A549 (cell line): ENCODE measurements around the gene DRC7. TPM values are rescaled to one million over a fixed set of nuclear protein-coding genes. Genes with fewer than 3 reads are reported as not detected.
"Not testable (repeated sequence)": the region's sequence is repeated elsewhere in the genome, so short reads cannot be mapped to it uniquely, and the experiment has no call there.

Experiments used
- ATAC-seq, 2 experiments: fragments of 200-7000 bp in 1 of 2; fragments of >200 bp in 1 of 2; cut with Nextera tagmentation in 1 of 2; cut with Tn5 transposase in 1 of 2; 3 replicates each; pipeline versions ENCODE4 v1.8.0 to v1.9.1; 2018 to 2020; ENCODE audit warnings: mild to moderate bottlenecking in 1 of 2, moderate library complexity in 1 of 2
- CTCF ChIA-PET: fragments of 300-600 bp; sonication (Branson Sonifier 250); formaldehyde crosslinking; extraction: SDS; loops from one replicate; lab custom pipeline; 2021; ENCODE audit warnings: antibody characterized with exemption, inconsistent platforms; lab: Yijun Ruan, JAX
- POLR2A ChIA-PET: fragments of 350-600 bp; formaldehyde crosslinking; extraction: SDS; loops from one replicate; lab custom pipeline; 2021; ENCODE audit warnings: antibody characterized with exemption, inconsistent platforms; lab: Yijun Ruan, JAX
- DNase-seq, 2 experiments: peaks; one replicate each; pipeline versions ENCODE4 v3.0.0 to v3.0.0-alpha.2; 2011 to 2016; ENCODE audit warnings: low read depth in 1 of 2, low spot score in 1 of 2
- FAIRE-seq: peaks from 2 replicates; lab custom pipeline; 2011; peaks lifted over from hg19 to GRCh38; lab: Jason Lieb, UNC
- H3K27ac ChIP-seq, 2 experiments: fragments of >200 bp; sonication (Bioruptor Twin); formaldehyde crosslinking; 3 replicates each; pipeline ENCODE4 v1.5.1; 2016 to 2017
- H3K4me1 ChIP-seq: fragments of >200 bp; sonication (Bioruptor Twin); formaldehyde crosslinking; 3 replicates; pipeline ENCODE4 v1.6.1; 2016
- H3K4me2 ChIP-seq: fragments of >200 bp; sonication (Bioruptor Twin); formaldehyde crosslinking; 3 replicates; pipeline ENCODE4 v1.6.1; 2016
- H3K4me3 ChIP-seq: fragments of >200 bp; sonication (Bioruptor Twin); formaldehyde crosslinking; 3 replicates; pipeline ENCODE4 v1.5.1; 2016
- H3K9me3 ChIP-seq: fragments of >200 bp; sonication (Bioruptor Twin); formaldehyde crosslinking; 3 replicates; pipeline ENCODE4 v1.6.1; 2016
- BCL3 ChIP-seq: fragments of >200 bp; sonication (Bioruptor Twin); formaldehyde crosslinking; IDR thresholded peaks from 3 replicates; pipeline ENCODE4 v1.6.1; 2016
- CBX8 ChIP-seq: fragments of 200-600 bp; sonication (generic); IDR thresholded peaks from 2 replicates; pipeline ENCODE4 v1.6.1; 2016
- CHD4 ChIP-seq: fragments of 200-600 bp; sonication (generic); IDR thresholded peaks from 2 replicates; pipeline ENCODE4 v1.6.1; 2016; ENCODE audit warnings: antibody characterized with exemption, mild to moderate bottlenecking, borderline replicate concordance
- FOSL2 ChIP-seq, 2 experiments: fragments of 450-650 bp in 1 of 2; fragments of >200 bp in 1 of 2; sonication (Bioruptor Twin) in 1 of 2; formaldehyde crosslinking; IDR thresholded peaks; 2 replicates each; pipeline versions ENCODE4 v1.5.0 to v1.6.1; 2016 to 2020; ENCODE audit warnings: mild to moderate bottlenecking in 1 of 2, moderate library complexity in 1 of 2
- HOXA7 ChIP-seq: fragments of 250-450 bp; sonication (Bioruptor Pico); IDR thresholded peaks from 2 replicates; pipeline ENCODE4 v1.5.0; 2020; ENCODE audit warnings: mild to moderate bottlenecking, moderate library complexity
- HOXB5 ChIP-seq: fragments of 250-450 bp; sonication (Bioruptor Pico); IDR thresholded peaks from 2 replicates; pipeline ENCODE4 v1.5.0; 2020; ENCODE audit warnings: mild to moderate bottlenecking, moderate library complexity
- KDM1A ChIP-seq: fragments of 200-600 bp; sonication (generic); IDR thresholded peaks from 2 replicates; pipeline ENCODE4 v1.6.1; 2016; ENCODE audit warnings: low read depth, mild to moderate bottlenecking
- KDM5A ChIP-seq: fragments of 200-600 bp; sonication (generic); IDR thresholded peaks from 2 replicates; pipeline ENCODE4 v1.6.1; 2016; ENCODE audit warnings: antibody characterized with exemption, mild to moderate bottlenecking
- MAFK ChIP-seq: fragments of 450-650 bp; IDR thresholded peaks from 2 replicates; pipeline ENCODE4 v1.6.1; 2014; ENCODE audit not compliant: partially characterized antibody
- MAX ChIP-seq: IDR thresholded peaks from 2 replicates; pipeline ENCODE4 v1.6.1; 2012
- NR3C1 ChIP-seq: fragments of >200 bp; sonication (Bioruptor Twin); formaldehyde crosslinking; IDR thresholded peaks from 3 replicates; pipeline ENCODE4 v1.6.1; 2017
- POLR2A ChIP-seq: IDR thresholded peaks from 2 replicates; pipeline ENCODE4 v1.6.1; 2012; ENCODE audit warnings: mild to moderate bottlenecking, low read length
- RCOR1 ChIP-seq: fragments of 150-350 bp; IDR thresholded peaks from 2 replicates; pipeline ENCODE4 v1.6.1; 2014; ENCODE audit warnings: antibody characterized with exemption, low read length, low read depth
- RFX5 ChIP-seq: fragments of 450-650 bp; IDR thresholded peaks from 2 replicates; pipeline ENCODE4 v1.7.1; 2014; ENCODE audit warnings: antibody characterized with exemption, mild to moderate bottlenecking, moderate library complexity
- ZC3H11A ChIP-seq: fragments of 450-650 bp; IDR thresholded peaks from 2 replicates; pipeline ENCODE4 v1.6.1; 2014; ENCODE audit warnings: antibody characterized with exemption, mild to moderate bottlenecking
- ZNF302 ChIP-seq: fragments of 250-450 bp; sonication (Bioruptor Pico); IDR thresholded peaks from 2 replicates; pipeline ENCODE4 v1.9.0; 2021; ENCODE audit warnings: inconsistent platforms, mild to moderate bottlenecking, moderate library complexity
- WGBS: methylation state at CpG from one replicate; pipeline ENCODE4 v1.1.6; 2017; ENCODE audit errors: missing lambda C conversion rate; 5-methylcytosine and 5-hydroxymethylcytosine counted together
- polyA plus RNA-seq, 4 experiments: library from polyadenylated mRNA; depleted of rRNA in 3 of 4; stranded (reverse); fragments of >200 nt; fragmentation: RNase III in 1 of 4; extraction: RNeasy Plus Mini Kit Qiagen cat#74134 plus additional on column Dnase treatment in 1 of 4; gene quantifications; 2 replicates in 3 of 4; 3 replicates in 1 of 4; pipeline ENCODE4 v1.2.3, GENCODE V29; 2011 to 2017

The DRC7 gene
- polyA plus RNA-seq, 2 of the 4 experiments (the other 2 are of a cell fraction), result 0.10 to 0.28 TPM

- ATAC-seq, result no peak
- Histone ChIP-seq H3K4me1 (peaks cover 10% of the 10 kb centered on the region; the same call in 1 of the 3 replicates), H3K9me3 (no peaks in the 10 kb centered on the region), H3K4me2 (no peak overlapping the region), H3K4me3 (no peak overlapping the region), H3K27ac (no peak overlapping the region)
- TF ChIP-seq HOXB5 (no peak), BCL3 (no peak), ZC3H11A (no peak), CHD4 (no peak), NR3C1 (no peak), ZNF302 (no peak), POLR2A (no peak), RFX5 (no peak)
- ChIA-PET POLR2A (no interaction called here), CTCF (no interaction called here)
- 21% methylated on average over 1 of the region's 1 CpG for WGBS
- no peak for DNase-seq
- FAIRE-seq, result no peak
These were observed 34.5 kb downstream of the DRC7 start for GRCh38 chr16:57729182-57729484.

- DNase-seq, H3K4me3 ChIP-seq, H3K9me3 ChIP-seq, H3K4me2 ChIP-seq, POLR2A ChIA-PET, FAIRE-seq, H3K27ac ChIP-seq, ATAC-seq: not testable (repeated sequence)
- WGBS, result 13% methylated on average over 4 of the region's 6 CpGs
- peaks cover 12% of the 10 kb centered on the region; the same call in 1 of the 3 replicates for H3K4me1 ChIP-seq
- CTCF ChIA-PET, result interaction anchor here (2.1 to 2.8 kb wide), 2 partner anchors 81 to 154 kb away, joined by 10 to 15 read pairs; no protein-coding TSS in a partner anchor
These were observed 35.2 kb downstream of the DRC7 start for GRCh38 chr16:57729852-57730251.

- FAIRE-seq (no peak), ATAC-seq (no peak), DNase-seq (no peak)
- no peak for TF ChIP-seq KDM5A
- no peak for TF ChIP-seq RCOR1
- TF ChIP-seq NR3C1, result no peak
- no peak for TF ChIP-seq CBX8
- TF ChIP-seq HOXA7 (CRISPR knock-in tag), result no peak
- TF ChIP-seq KDM1A, result no peak
- TF ChIP-seq BCL3, result no peak
- H3K4me3 ChIP-seq, result no peak overlapping the region
- ChIA-PET CTCF (interaction anchor here (0.8 to 2.8 kb wide), 11 partner anchors 8 to 269 kb away, joined by 3 to 15 read pairs (median 3); partner anchors contain the start of gene ADGRG1), POLR2A (no interaction called here)
- H3K4me2 ChIP-seq, result no peak overlapping the region
- no peak overlapping the region for H3K27ac ChIP-seq
- WGBS, result 75% methylated on average over 13 of the region's 13 CpGs
- 0 out of 3 replicates have a peak, but pooled peaks cover 3% of the 10 kb centered on the region for H3K4me1 ChIP-seq
- H3K9me3 ChIP-seq, result no peaks in the 10 kb centered on the region
These were observed 36.4 kb downstream of the DRC7 start for GRCh38 chr16:57730771-57731730.

GRCh38 chr16:57732037-57732436, 37.4 kb downstream of the DRC7 start:
- ATAC-seq (no peak), DNase-seq (no peak), FAIRE-seq (no peak)
- Histone ChIP-seq H3K9me3 (no peaks in the 10 kb centered on the region), H3K27ac (no peak overlapping the region), H3K4me2 (no peak overlapping the region), H3K4me3 (no peak overlapping the region), H3K4me1 (peaks cover 7% of the 10 kb centered on the region)
- CTCF ChIA-PET, result interaction anchor here (0.6 to 2.8 kb wide), 10 partner anchors 9 to 156 kb away, joined by 3 to 15 read pairs (median 3); no protein-coding TSS in a partner anchor
- WGBS, result 63% methylated on average over 2 of the region's 2 CpGs
- TF ChIP-seq MAX (no peak), FOSL2 (IDR thresholded peaks at IDR 0.05) (no peak), FOSL2 (CRISPR knock-in tag; IDR thresholded peaks at IDR 0.05) (peak; percentile 39; the same call in 1 of the 2 replicates), POLR2A (no peak), MAFK (no peak)
- TF ChIP-seq, all 56 proteins: peak for 1
- POLR2A ChIA-PET, result no interaction called here
